Fibroblast of skin of left quadriceps (primary cell): Measurements from ENCODE around the gene SPOCK1.

ENCODE experiments used
- DNase-seq, 2 experiments: peaks; one replicate each; pipeline ENCODE4 v3.0.0-alpha.2; 2013; ENCODE audit warnings: low read depth in 2 of 2

SPOCK1 gene

DNA sequence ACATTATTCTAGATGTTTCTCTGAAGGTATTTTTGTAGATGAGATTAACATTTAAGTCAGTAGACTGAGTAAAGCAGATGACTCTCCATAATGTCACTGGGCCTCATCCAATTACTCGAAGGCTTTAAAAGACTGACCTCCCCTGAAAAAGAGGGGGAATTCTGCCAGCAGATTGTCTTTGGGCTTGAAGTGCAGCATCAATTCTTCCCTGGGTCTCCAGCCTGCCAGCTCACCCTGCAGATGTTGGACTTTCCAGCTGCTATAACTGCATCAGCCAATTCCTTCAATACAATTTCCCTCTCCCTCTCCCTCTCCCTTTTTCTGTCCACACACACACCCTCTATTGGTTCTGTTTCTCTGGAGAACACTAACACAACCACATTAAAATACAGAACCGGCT lies 472.8 kb downstream of the SPOCK1 start:
- no peak for DNase-seq

DNA sequence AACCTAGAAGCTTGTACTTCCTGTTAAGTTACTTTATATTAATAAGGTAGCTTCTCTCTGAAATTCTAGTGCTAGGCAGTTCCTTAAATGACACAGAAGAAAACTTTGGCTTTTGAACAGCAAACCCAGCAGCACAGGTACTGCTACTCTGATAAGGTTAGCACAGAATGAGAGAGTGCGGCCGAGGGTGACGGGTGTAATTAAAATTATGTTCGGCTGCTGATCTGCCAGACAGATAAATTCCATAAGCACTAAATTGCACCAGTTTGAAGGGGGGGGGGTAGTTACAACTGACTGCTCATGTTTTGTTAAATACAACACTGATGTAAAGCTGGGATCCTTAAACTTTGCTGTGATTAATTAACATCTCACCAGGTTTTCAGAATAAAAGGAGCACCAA lies 475.1 kb downstream of the SPOCK1 start:
- no peak for DNase-seq

GRCh38 chr5:137023371-137023770 lies 475.8 kb downstream of the SPOCK1 start:
- no peak for DNase-seq

- DNase-seq, result no peak
These were observed 476.4 kb downstream of the SPOCK1 start for GRCh38 chr5:137022725-137023124.

GRCh38 chr5:137022043-137022442 lies 477.1 kb downstream of the SPOCK1 start:
- no peak for DNase-seq

GRCh38 chr5:137019229-137019628 lies 479.9 kb downstream of the SPOCK1 start:
- DNase-seq, result no peak

- no peak for DNase-seq
These were observed 482.3 kb downstream of the SPOCK1 start for GRCh38 chr5:137016783-137017324.

- DNase-seq, result no peak
These were observed 483.5 kb downstream of the SPOCK1 start for GRCh38 chr5:137015540-137016116.

- DNase-seq, result no peak
These were observed 484.4 kb downstream of the SPOCK1 start for GRCh38 chr5:137014731-137015130.

- DNase-seq, result no peak
These were observed 488.9 kb downstream of the SPOCK1 start for GRCh38 chr5:137010226-137010625.

DNA sequence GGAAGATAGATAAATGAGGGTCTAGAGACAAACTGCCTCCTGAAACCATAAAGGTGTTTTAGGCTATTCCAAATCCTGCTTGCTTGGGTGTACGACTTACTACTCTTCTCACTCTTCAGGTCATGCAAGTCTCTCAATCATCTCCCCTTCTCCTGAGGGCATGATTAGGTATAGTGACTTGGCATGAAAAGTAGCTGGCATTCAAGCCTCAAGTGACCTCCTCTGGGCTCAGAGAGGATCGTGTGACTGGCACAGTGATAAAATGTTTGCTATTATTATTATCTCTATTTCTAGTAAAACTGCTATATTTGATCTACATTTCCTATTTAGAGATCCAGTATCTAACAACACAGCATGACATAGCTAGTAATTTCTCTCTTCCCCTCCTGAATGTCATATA lies 494.8 kb downstream of the SPOCK1 start:
- no peak for DNase-seq

DNA sequence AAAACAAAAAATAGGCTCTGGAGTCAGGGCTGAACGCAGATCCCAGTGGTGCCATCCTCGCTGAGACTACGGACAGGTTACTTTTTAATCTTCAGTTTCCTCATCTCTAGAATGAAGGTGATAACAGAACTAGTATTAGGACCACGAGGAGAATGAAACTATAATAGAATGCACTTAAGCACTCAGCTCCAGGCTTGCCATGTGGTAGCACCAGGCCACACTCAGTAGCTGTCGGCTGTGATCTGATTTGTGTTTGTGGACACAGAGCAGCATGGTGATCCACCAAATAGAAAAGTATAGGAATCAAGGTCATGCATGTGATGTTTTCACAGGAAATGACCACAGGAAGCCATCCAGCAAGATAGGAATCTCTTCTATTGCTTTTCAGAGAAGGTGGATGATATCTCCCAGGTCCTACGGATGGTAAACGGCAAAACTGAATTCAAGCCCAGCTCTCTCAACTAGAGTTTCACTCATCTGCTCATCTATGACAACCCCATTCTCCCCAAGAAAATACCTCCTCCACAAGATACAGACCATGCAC lies 498.0 kb downstream of the SPOCK1 start:
- DNase-seq, result no peak

DNA sequence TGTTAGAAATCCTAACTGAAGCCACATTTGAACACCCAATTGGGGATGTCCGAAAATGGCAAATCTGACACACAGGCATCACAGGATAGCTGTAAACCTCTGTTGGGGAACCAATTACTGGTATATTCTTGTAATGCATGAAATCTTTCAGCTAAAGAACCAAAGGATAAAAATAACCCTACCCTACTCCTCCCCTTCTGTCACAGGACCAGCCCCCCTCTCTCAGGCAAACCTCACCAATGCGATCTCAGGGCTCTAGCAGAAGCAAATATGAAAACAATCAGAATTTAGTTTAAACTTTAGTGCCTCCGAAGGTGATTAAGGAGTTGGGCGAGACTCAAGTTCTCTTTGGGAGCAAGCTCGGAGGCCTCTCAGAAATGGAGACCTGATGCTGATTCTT lies 499.3 kb downstream of the SPOCK1 start:
- no peak for DNase-seq

DNA sequence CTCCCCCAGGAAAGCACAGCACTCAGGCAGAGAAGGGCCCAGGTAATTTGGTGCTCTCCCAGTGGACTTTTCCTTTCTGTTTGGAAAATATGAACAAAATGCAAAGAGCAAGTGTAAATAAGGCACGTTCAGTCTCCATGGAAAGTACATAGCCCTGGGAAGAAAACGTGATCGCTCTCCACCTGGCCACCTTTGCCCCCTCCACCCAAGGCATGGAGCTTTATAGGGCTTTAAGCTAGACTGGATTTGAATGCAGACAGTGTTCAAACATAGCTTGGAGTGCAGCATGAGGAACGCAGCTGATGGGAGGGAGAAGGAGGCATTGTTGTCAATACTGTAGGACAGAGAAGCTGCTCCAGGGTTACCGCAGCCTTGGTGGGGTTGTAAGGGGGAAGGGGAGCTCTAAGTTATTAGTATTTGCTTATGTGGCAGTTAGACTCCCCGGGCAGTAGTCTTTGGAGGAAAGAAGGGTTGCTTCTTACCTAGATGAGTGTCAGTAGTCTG lies 500.2 kb downstream of the SPOCK1 start:
- no peak for DNase-seq

- no peak for DNase-seq
These were observed 505.0 kb downstream of the SPOCK1 start for GRCh38 chr5:136994154-136994553.

DNA sequence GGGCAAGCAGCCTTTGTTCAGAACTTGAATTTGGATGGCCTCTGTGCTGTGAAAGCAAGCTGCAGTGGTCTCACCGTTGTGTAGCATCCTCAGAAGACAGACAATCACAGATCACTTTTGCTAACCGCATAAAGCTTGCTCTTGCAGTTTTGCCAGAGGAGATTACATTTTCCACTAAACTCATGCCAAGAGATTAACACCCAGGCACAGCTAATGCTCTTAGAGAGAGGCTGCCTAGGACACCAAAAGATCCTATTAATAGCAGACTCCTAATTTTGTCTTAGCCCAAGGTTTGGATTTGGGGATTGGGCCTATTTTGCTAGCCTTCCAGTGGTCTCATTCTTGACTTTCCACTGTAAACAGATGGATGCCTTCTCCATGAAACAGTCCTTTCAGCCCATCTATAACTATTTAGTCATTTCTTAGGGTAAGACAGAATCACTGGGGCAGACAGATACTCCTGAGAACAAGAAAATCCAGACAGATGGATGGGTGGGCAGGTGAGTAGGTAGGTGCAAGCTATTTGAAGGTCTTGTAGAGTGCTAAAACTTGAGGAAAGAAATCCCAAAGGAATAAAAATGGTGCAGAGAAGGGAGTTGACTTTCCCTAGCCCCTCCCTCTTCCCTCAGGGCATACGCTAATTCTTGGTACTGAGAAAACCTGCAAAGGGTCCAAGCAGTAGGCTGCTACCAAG lies 506.2 kb downstream of the SPOCK1 start:
- no peak for DNase-seq

DNA sequence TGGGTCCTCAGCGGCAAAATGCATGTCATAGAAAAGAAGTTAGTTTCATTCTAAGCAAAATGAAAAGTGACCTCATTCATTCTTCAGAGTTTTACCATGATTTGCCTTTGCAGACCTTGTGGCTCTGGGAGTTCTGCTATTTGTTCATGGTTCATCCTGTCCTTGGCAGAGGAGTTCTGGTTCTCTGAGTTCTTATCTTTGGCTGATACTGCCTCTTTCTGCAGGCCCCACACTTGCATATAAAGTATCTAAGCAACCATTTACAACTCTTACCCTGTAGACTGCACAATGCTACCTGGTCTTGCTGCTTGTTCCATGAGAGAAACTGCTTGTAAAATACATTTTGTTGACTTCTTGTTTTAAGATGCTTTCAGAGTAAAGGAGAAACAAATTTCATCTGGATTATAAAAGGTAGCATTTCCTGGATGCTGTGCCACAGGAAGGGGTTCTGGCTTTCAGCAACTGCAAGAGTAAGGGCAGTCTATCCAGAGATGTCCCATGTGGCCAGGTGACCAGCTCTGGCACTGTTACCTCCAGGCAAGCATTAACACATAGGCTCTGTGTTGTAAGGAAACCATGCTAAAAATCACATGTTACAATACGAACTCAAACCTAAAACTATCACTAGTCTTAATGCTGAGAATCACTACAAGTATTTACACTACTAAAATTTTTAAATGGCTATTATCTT lies 513.2 kb downstream of the SPOCK1 start:
- DNase-seq, result no peak

DNA sequence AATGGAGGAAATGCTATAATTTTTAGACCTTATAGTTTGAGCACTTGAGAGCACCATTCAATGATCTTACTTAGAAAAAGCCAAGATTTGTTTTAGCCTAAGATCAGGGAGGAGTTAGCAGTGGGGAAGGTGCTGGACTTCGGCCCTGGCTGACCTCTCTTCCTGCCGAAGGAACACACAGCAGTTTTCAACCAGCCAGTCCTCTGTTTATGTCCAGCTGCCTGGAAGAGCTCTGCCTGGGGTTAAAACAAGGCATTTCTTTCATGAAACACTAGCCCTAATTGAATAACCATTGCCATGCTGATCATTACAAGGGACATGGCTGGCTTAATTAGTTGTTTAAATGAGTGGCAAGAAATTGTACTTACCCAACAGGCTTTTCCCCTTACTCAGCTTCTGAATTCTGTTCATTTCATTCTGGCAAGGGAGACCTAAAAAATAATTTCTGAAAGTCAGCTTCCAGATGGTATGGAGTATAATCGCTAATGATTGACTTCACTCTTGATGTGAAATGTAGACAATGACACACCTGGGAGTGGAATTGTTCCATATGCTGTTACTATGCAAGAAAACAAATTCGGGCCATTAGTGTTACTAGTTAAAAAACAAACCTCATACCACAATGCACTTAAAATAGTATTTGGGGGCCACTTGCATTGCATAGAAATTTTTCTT lies 514.2 kb downstream of the SPOCK1 start:
- DNase-seq, result no peak

DNA sequence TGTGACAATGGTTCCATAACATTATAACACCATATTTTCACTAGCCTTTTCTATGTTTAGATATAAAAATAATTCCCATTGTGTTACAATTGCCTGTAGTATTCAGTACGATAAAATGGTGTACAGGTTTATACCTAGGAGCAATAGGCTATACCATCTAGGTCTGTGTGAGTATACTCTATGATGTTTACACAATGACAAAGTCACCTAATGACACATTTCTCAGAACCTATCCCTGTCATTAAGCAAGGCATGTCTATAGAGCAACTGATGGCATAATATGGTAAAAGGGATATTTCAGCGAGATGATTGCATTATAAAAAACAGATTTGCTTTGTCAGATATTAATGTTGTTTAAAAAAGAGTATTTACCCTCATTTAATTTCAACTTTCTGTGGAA lies 517.2 kb downstream of the SPOCK1 start:
- DNase-seq, result no peak

GRCh38 chr5:136979131-136979530 lies 520.0 kb downstream of the SPOCK1 start:
- DNase-seq, result no peak

DNA sequence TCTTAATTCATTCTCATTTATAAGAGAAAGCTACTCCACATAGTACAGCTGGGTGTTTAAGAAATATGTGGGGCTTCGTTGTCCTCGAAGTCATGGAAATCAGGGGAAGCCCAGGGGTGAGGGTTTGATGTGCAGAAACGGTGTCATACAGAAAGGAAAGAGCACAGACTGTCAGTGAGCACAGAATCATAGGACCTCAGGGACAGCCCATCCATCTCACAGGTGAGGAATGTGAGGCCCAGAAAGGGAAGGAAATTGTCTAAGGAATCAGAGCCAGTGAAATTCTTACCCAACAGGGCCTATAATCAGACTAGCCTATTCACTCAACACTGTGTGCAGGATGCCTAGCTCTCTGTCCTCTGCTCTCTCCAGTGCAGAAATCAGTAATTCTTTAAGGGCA lies 535.6 kb downstream of the SPOCK1 start:
- no peak for DNase-seq

DNA sequence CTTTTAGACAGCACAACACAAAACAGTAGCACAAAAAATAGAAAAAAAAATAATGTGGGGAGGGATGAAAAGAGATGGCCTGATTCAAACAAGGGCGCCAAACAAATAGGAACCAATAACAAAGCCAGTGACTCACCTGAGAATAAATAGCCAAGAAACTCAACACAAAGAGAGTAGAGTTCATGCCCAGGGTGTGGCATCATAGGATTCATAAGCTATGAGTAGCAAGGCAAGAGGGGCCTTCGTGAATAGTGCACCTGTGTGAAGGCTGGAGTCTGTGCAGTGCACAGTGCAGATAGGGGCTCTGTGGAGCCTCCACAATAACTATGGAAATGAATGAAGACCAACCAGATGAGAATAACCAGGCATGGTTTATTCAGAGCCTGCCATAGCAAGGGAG lies 541.7 kb downstream of the SPOCK1 start:
- DNase-seq, result no peak
